Transverse colon (tissue), 4 donors: ENCODE data around the gene FMNL2. TPM values are rescaled to one million over a fixed set of nuclear protein-coding genes. Genes with fewer than 3 reads are reported as not detected.

ENCODE experiments used
- DNase-seq: peaks from one replicate; pipeline ENCODE4 v3.0.0-alpha.2; 2019
- H3K27ac ChIP-seq, 4 donors: fragments of 200-600 bp; sonication (generic); 2 replicates each; pipeline ENCODE4 v1.5.1; 2016 to 2018; ENCODE audit warnings: inconsistent platforms in 4 of 4
- H3K27me3 ChIP-seq: fragments of 200-600 bp; sonication (generic); 2 replicates; pipeline ENCODE4 v1.5.1; 2017; ENCODE audit warnings: inconsistent platforms
- H3K36me3 ChIP-seq, 4 donors: fragments of 200-600 bp; sonication (generic); 2 replicates each; pipeline ENCODE4 v1.5.1; 2017 to 2019; ENCODE audit warnings: inconsistent platforms in 4 of 4
- H3K4me1 ChIP-seq, 4 donors: fragments of 200-600 bp; sonication (generic); 2 replicates each; pipeline ENCODE4 v1.5.1; 2017 to 2020; ENCODE audit warnings: inconsistent platforms in 4 of 4
- H3K4me3 ChIP-seq, 4 donors: fragments of 200-600 bp; sonication (generic); 1 replicate in 1 of 4; 2 replicates in 3 of 4; pipeline versions ENCODE4 v1.5.1 to v1.6.1; 2017 to 2019; ENCODE audit warnings: inconsistent platforms in 4 of 4
- H3K9me3 ChIP-seq, 2 donors: fragments of 200-600 bp; sonication (generic); 2 replicates each; pipeline ENCODE4 v1.5.1; 2017 to 2019; ENCODE audit warnings: inconsistent platforms in 2 of 2
- CTCF ChIP-seq, 5 experiments: fragments of 200-600 bp in 3 of 5; fragments of 450-650 bp in 2 of 5; sonication (generic) in 3 of 5; IDR thresholded peaks; 1 replicate in 2 of 5; 2 replicates in 3 of 5; pipeline ENCODE4 v1.5.1; 2016 to 2017; ENCODE audit warnings: antibody characterized with exemption in 5 of 5, inconsistent platforms in 3 of 5, mild to moderate bottlenecking in 2 of 5, moderate library complexity in 1 of 5
- EP300 ChIP-seq: sonication (generic); formaldehyde crosslinking; IDR thresholded peaks from one replicate; pipeline ENCODE4 v1.6.1; 2017; ENCODE audit warnings: antibody characterized with exemption, low read depth
- POLR2A ChIP-seq: fragments of 450-650 bp; IDR thresholded peaks from one replicate; pipeline ENCODE4 v1.6.1; 2016; ENCODE audit warnings: antibody characterized with exemption, mild to moderate bottlenecking, moderate library complexity
- POLR2AphosphoS5 ChIP-seq, 3 donors: sonication (generic); formaldehyde crosslinking; IDR thresholded peaks; one replicate each; pipeline ENCODE4 v1.6.1; 2016; ENCODE audit warnings: antibody characterized with exemption in 3 of 3
- WGBS, 2 donors: methylation state at CpG; one replicate each; pipeline ENCODE4 v1.1.5; 2018; ENCODE audit warnings: low coverage in 1 of 2; 5-methylcytosine and 5-hydroxymethylcytosine counted together
- in situ Hi-C, 4 donors: fragments of 200-750 bp; cut with MboI; loops; one replicate each; pipeline versions ENCODE4 v1.15.0 to v1.15.1; 2017; ENCODE audit warnings: low sequenced_read_pairs in 3 of 4, low pct_ligation_motif_present in 1 of 4, low pct_unique_long_range_greater_than_20kb in 1 of 4
- intact Hi-C: fragments of 100-400 bp; cut with DNase I; formaldehyde crosslinking; loops from one replicate; pipeline ENCODE4 v1.15.1; 2023; ENCODE audit warnings: low total_unique reads
- total RNA-seq, 4 donors: library from RNA; depleted of rRNA; stranded (reverse); fragments of >200 nt; gene quantifications; one replicate each; pipeline ENCODE4 v1.1.0, GENCODE V29; 2016

Gene FMNL2
- total RNA-seq, 4 donors from 2014 or later = 9.2 to 31.4 (median 23.9) TPM

- H3K27ac ChIP-seq = peak overlapping the region; percentile 43 to 69 (median 50)
- TF ChIP-seq EP300 (no peak), POLR2A (no peak), CTCF (IDR thresholded peaks at IDR 0.05) (no peak), POLR2AphosphoS5 (IDR thresholded peaks at IDR 0.05) (no peak)
- DNase-seq = no peak
- no peaks in the 10 kb centered on the region for H3K27me3 ChIP-seq
- intact Hi-C loops = no loop called here
- no peaks in the 10 kb centered on the region for H3K9me3 ChIP-seq
- WGBS, 2 donors = 39 to 50% methylated on average over 5 to 6 of the region's 6 CpGs
- H3K4me3 ChIP-seq = no peak overlapping the region
- in situ Hi-C loops = no loop called here
- peaks cover 8 to 41% (median 17%) of the 10 kb centered on the region in 4 donors for H3K4me1 ChIP-seq
- no peaks in the 10 kb centered on the region for H3K36me3 ChIP-seq
These were observed 155.9 kb downstream of the FMNL2 start for GRCh38 chr2:152490686-152491455.

GRCh38 chr2:152492131-152492530, 157.2 kb downstream of the FMNL2 start:
- H3K27ac ChIP-seq = peak overlapping the region in 3 of 4 donors; percentile 11 to 52 (median 47)

GRCh38 chr2:152492911-152493310, 157.9 kb downstream of the FMNL2 start:
- peak overlapping the region in 1 of 4 donors; percentile 11 for H3K27ac ChIP-seq
- TF ChIP-seq CTCF (IDR thresholded peaks at IDR 0.05) (no peak), EP300 (no peak)
- in situ Hi-C loops = no loop called here
- H3K4me3 ChIP-seq = no peak overlapping the region
- no peaks in the 10 kb centered on the region for H3K9me3 ChIP-seq
- H3K4me1 ChIP-seq = peaks cover 5 to 32% (median 10%) of the 10 kb centered on the region in 4 donors
- no peak for DNase-seq
- WGBS, 2 donors = 68 to 91% methylated on average over 2 of the region's 2 CpGs
- H3K27me3 ChIP-seq = no peaks in the 10 kb centered on the region
- intact Hi-C loops = no loop called here
- no peaks in the 10 kb centered on the region for H3K36me3 ChIP-seq

More at GRCh38 chr2:152492131-152492530, 157.2 kb downstream of the FMNL2 start:
- H3K4me3 ChIP-seq = no peak overlapping the region
- no peaks in the 10 kb centered on the region for H3K27me3 ChIP-seq
- peaks cover 6 to 28% (median 7%) of the 10 kb centered on the region in 4 donors for H3K4me1 ChIP-seq
- DNase-seq = no peak
- WGBS, 2 donors = 51 to 53% methylated on average over 4 to 5 of the region's 5 CpGs
- intact Hi-C loops = no loop called here
- no peak for TF ChIP-seq CTCF (IDR thresholded peaks at IDR 0.05)
- no peak for TF ChIP-seq EP300
- TF ChIP-seq POLR2AphosphoS5 (IDR thresholded peaks at IDR 0.05) = no peak
- TF ChIP-seq POLR2A = no peak
- in situ Hi-C loops = no loop called here
- H3K36me3 ChIP-seq = no peaks in the 10 kb centered on the region
- H3K9me3 ChIP-seq = no peaks in the 10 kb centered on the region

- no peak overlapping the region for H3K4me3 ChIP-seq
- intact Hi-C loops = no loop called here
- TF ChIP-seq POLR2A (no peak), CTCF (IDR thresholded peaks at IDR 0.05) (no peak), EP300 (no peak)
- no peaks in the 10 kb centered on the region for H3K9me3 ChIP-seq
- DNase-seq = no peak
- H3K36me3 ChIP-seq = no peaks in the 10 kb centered on the region
- in situ Hi-C loops = no loop called here
- no peaks in the 10 kb centered on the region for H3K27me3 ChIP-seq
- 82 to 85% methylated on average over 1 to 2 of the region's 2 CpGs for WGBS, 2 donors
- peaks cover 5 to 37% (median 12%) of the 10 kb centered on the region in 4 donors for H3K4me1 ChIP-seq
- no peak overlapping the region for H3K27ac ChIP-seq
These were observed 158.4 kb downstream of the FMNL2 start for GRCh38 chr2:152493417-152493816.
